Measurements from ENCODE around the gene HMGXB3. TPM values are rescaled to one million over a fixed set of nuclear protein-coding genes. Genes with fewer than 3 reads are reported as not detected.

The HMGXB3 gene
- total RNA-seq (2014; rRNA removed; shearing (Covaris generic); ENCODE audit: low replicate concordance): 18.9 and 19.9 TPM in 2 replicates

GRCh38 chr5:150000256-150000989, at the start of gene HMGXB3, which contains the start of gene TIGD6:
TSS of gene HMGXB3 (plus strand) at chr5:150000739. CDS start at chr5:150004853, 4,114 bp downstream.
TSS of gene TIGD6 (minus strand) at chr5:150000654. CDS start at chr5:149996348, 4,306 bp downstream.
- peak; percentile 91 for DNase-seq (ENCODE audit: low read depth)
- in situ Hi-C loops (cut with HindIII; ENCODE audit: low pct_unique_long_range_greater_than_20kb, low sequenced_read_pairs): no loop called here

- in situ Hi-C loops (cut with HindIII; ENCODE audit: low pct_unique_long_range_greater_than_20kb, low sequenced_read_pairs): no loop called here
Observed at GRCh38 chr5:149951138-149951749, 49.3 kb upstream of the HMGXB3 start.

GRCh38 chr5:149953436-149954121, 47.0 kb upstream of the HMGXB3 start:
- DNase-seq (ENCODE audit: low read depth): no peak
- in situ Hi-C loops (cut with HindIII; ENCODE audit: low pct_unique_long_range_greater_than_20kb, low sequenced_read_pairs): no loop called here

More at GRCh38 chr5:149951138-149951749, 49.3 kb upstream of the HMGXB3 start:
- no peak for DNase-seq (ENCODE audit: low read depth)

GRCh38 chr5:149954798-149955197, 45.7 kb upstream of the HMGXB3 start:
- in situ Hi-C loops (cut with HindIII; ENCODE audit: low pct_unique_long_range_greater_than_20kb, low sequenced_read_pairs): no loop called here

DNA sequence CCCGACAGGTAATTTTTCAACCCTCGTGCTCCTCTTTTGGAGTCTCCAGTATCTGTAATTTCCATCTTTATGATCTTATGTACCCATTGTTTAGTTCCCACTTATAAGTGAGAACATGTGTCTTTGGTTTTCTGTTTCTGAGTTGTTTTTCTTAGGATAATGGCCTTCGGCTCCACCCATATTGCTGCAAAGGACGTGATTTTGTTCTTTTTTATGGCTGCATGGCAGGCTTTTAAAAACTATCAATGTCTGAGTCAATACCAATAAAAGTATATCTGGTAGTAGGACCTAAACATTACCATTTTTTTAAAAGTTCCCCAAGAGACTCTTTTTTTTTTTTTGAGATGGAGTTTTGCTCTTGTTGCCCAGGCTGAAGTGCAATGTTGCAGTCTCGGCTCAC, 43.9 kb upstream of the HMGXB3 start:
- no peak for DNase-seq (ENCODE audit: low read depth)
- in situ Hi-C loops (cut with HindIII; ENCODE audit: low pct_unique_long_range_greater_than_20kb, low sequenced_read_pairs): no loop called here

More at GRCh38 chr5:149954798-149955197, 45.7 kb upstream of the HMGXB3 start:
- no peak for DNase-seq (ENCODE audit: low read depth)

- in situ Hi-C loops (cut with HindIII; ENCODE audit: low pct_unique_long_range_greater_than_20kb, low sequenced_read_pairs): no loop called here
- DNase-seq (ENCODE audit: low read depth): peak; percentile 98
Observed at GRCh38 chr5:149957855-149958254, 42.7 kb upstream of the HMGXB3 start.

- in situ Hi-C loops (cut with HindIII; ENCODE audit: low pct_unique_long_range_greater_than_20kb, low sequenced_read_pairs): no loop called here
- peak; percentile 79 for DNase-seq (ENCODE audit: low read depth)
Observed at GRCh38 chr5:149959406-149960236, 40.9 kb upstream of the HMGXB3 start.

- in situ Hi-C loops (cut with HindIII; ENCODE audit: low pct_unique_long_range_greater_than_20kb, low sequenced_read_pairs): no loop called here
- DNase-seq (ENCODE audit: low read depth): peak; percentile 98
Observed at GRCh38 chr5:149960272-149961185, 40.0 kb upstream of the HMGXB3 start, which contains the start of gene SLC26A2. TSS of gene SLC26A2 (plus strand) at chr5:149960758. CDS start at chr5:149977653, 16,895 bp downstream.

- DNase-seq (ENCODE audit: low read depth): peak; percentile 20
- in situ Hi-C loops (cut with HindIII; ENCODE audit: low pct_unique_long_range_greater_than_20kb, low sequenced_read_pairs): no loop called here
Observed at GRCh38 chr5:149961186-149961685, 39.3 kb upstream of the HMGXB3 start.

DNA sequence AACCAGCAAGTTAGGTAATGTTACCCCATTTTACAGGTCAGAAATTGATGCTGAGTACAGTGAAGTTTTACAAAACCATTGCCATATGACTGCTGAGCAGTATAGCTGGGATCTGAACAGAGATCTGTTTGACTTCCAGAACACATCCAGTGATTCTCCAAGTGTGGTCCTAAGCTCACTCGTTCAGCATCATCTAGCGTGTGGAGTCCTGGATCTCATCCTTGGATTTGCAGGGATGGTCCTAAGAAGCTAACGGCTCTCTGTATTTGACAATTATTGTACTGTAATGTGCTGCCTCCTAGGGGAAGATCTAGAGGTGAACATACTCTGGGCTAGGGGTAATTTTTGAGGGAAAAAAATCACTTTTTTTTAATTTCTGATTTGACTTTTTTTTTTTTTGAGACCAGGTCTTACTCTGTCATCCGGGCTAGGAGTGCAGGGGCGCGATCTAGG, 38.6 kb upstream of the HMGXB3 start:
- in situ Hi-C loops (cut with HindIII; ENCODE audit: low pct_unique_long_range_greater_than_20kb, low sequenced_read_pairs): no loop called here
- peak; percentile 55 for DNase-seq (ENCODE audit: low read depth)

GRCh38 chr5:149962601-149963300, 37.8 kb upstream of the HMGXB3 start:
- in situ Hi-C loops (cut with HindIII; ENCODE audit: low pct_unique_long_range_greater_than_20kb, low sequenced_read_pairs): no loop called here
- DNase-seq (ENCODE audit: low read depth): no peak

GRCh38 chr5:149963729-149964128, 36.8 kb upstream of the HMGXB3 start:
- in situ Hi-C loops (cut with HindIII; ENCODE audit: low pct_unique_long_range_greater_than_20kb, low sequenced_read_pairs): no loop called here
- DNase-seq (ENCODE audit: low read depth): no peak

DNA sequence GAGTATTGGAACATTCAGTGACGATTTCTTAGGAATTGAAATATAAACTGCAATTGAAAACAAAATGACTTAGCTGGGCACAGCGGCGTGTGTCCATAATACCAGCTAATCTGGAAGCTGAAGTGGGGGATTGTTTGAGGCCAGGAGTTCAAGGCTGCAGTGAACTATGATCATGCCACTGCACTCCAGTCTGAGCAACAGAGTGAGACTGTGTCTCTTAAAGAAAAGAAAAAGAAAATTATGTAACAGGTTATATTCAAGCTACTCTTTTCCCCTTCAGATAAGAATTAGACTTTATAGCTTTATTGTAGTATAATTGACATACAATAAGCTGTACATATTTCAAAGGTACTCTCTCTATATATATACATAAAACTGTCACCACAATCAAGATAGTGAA, 33.6 kb upstream of the HMGXB3 start:
- in situ Hi-C loops (cut with HindIII; ENCODE audit: low pct_unique_long_range_greater_than_20kb, low sequenced_read_pairs): no loop called here
- DNase-seq (ENCODE audit: low read depth): no peak

DNA sequence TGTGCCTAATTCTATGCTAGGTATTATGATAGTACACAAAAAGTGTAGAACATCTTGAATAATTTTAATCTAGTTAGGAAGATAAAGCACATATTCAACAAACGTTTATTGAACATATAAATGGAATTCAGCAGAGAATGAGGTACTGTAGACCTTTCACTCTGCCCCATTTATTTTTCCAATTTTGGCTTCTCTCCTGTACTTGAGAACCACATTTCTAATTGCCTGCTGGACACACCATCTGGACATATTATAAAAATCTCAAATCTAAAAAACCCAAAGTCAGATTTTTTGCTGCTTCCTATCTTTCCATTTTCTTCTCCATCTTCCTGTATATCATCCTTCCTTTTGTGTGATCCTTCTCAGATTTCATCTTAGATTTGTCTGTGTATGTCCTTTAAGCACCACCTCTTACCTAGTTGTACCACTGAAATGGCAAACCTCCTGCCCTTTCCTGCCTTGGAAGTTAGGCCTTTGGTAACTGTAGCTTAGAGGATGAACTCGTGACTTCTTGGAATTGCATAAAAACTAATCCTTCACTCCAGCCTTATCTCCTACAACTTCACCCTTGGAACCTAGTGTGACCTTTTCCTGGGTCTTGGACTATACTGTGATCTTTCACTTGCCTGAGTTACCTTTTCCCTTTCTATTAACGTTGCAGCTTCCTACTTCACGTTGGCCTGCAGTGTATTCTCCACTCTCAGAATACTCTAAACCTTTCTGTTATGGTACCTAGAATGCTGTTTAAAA, 31.2 kb upstream of the HMGXB3 start:
- in situ Hi-C loops (cut with HindIII; ENCODE audit: low pct_unique_long_range_greater_than_20kb, low sequenced_read_pairs): no loop called here
- DNase-seq (ENCODE audit: low read depth): no peak

GRCh38 chr5:149975409-149975808, 25.1 kb upstream of the HMGXB3 start:
- in situ Hi-C loops (cut with HindIII; ENCODE audit: low pct_unique_long_range_greater_than_20kb, low sequenced_read_pairs): no loop called here
- DNase-seq (ENCODE audit: low read depth): no peak

DNA sequence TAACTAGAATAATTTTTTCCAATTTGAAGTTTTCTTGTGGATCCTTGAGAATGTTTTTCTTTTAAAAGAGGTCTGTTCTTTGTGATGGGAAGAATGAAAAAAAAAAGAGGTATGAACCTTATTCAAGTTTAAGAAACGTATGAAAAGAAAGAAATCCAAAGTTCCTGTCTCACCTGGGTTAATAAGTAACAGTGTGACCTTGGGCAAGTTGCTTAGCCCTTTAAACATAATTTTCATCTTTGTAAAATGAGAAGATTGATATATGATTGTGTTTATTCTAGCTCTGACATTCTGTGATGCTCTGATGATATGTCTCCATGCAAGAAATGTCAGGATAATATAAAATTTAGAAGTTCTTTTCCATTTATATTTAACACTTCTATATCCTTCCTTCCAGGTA, 20.6 kb upstream of the HMGXB3 start:
- DNase-seq (ENCODE audit: low read depth): no peak
- in situ Hi-C loops (cut with HindIII; ENCODE audit: low pct_unique_long_range_greater_than_20kb, low sequenced_read_pairs): no loop called here

Measured in Caki2 (cell line).